OCI-LY3 (cell line): Measurements from ENCODE around the gene CBX1.

ENCODE experiments used
- H2AFZ ChIP-seq: fragments of 200-600, 300-600 bp; shearing (Covaris generic); 2 replicates; pipeline ENCODE4 v1.6.0; 2014; ENCODE audit warnings: antibody characterized with exemption, low read depth, low read length
- H3K27ac ChIP-seq: fragments of 200-600, 300-600 bp; sonication (generic); 2 replicates; pipeline ENCODE4 v1.5.1; 2014; ENCODE audit warnings: mild to moderate bottlenecking, low read length, moderate library complexity, mixed read lengths
- H3K27me3 ChIP-seq: fragments of 200-600, 300-600 bp; sonication (generic); 2 replicates; pipeline ENCODE4 v1.6.1; 2014; ENCODE audit warnings: low read depth, low read length, mixed read lengths
- H3K36me3 ChIP-seq: fragments of 200-600, 300-600 bp; sonication (generic); replicated peaks from 2 replicates; pipeline ENCODE3; 2014; ENCODE audit warnings: low read depth, low read length, mixed read lengths
- H3K4me1 ChIP-seq: fragments of 300-600, 200-600 bp; sonication (generic); 2 replicates; pipeline ENCODE4 v1.6.1; 2014; ENCODE audit warnings: low read length, mixed read lengths
- H3K4me2 ChIP-seq: fragments of 200-600, 300-600 bp; sonication (generic); 2 replicates; pipeline ENCODE4 v1.6.1; 2014; ENCODE audit warnings: low read length, mixed read lengths
- H3K4me3 ChIP-seq: fragments of 300-600, 200-600 bp; sonication (generic); 2 replicates; pipeline ENCODE4 v1.5.1; 2014; ENCODE audit warnings: antibody characterized with exemption, mild to moderate bottlenecking, low read length, moderate library complexity
- H3K79me2 ChIP-seq: fragments of 300-600, 200-600 bp; shearing (Covaris generic); 2 replicates; pipeline ENCODE4 v1.6.1; 2014; ENCODE audit warnings: mild to moderate bottlenecking, low read length, mixed read lengths
- H3K9ac ChIP-seq: fragments of 300-600, 200-600 bp; shearing (Covaris generic); 2 replicates; pipeline ENCODE4 v1.6.0; 2014; ENCODE audit warnings: mild to moderate bottlenecking, low read length, moderate library complexity
- H3K9me3 ChIP-seq: fragments of 200-600, 300-600 bp; shearing (Covaris generic); 2 replicates; pipeline ENCODE4 v1.6.1; 2014; ENCODE audit warnings: low read length, mixed read lengths; ENCODE audit not compliant: insufficient read depth
- H4K20me1 ChIP-seq: fragments of 200-600, 300-600 bp; sonication (generic); 2 replicates; pipeline ENCODE4 v1.6.1; 2016; ENCODE audit warnings: low read length, mixed read lengths; ENCODE audit not compliant: insufficient read depth
- CTCF ChIP-seq: fragments of 200-600, 300-600 bp; sonication (generic); IDR thresholded peaks from 2 replicates; pipeline ENCODE4 v1.5.1; 2014; ENCODE audit warnings: antibody characterized with exemption, low read length, low read depth
- EZH2phosphoT487 ChIP-seq: fragments of 200-600 bp; shearing (Covaris generic); IDR thresholded peaks from 2 replicates; pipeline ENCODE4 v1.6.1; 2018; ENCODE audit warnings: antibody characterized with exemption, mixed run types, low read depth

Gene CBX1

GRCh38 chr17:48024149-48025039 is 76.9 kb downstream of the CBX1 start:
- Histone ChIP-seq H3K27me3 (peaks cover 4% of the 10 kb centered on the region; the same call in 1 of the 2 replicates), H3K27ac (peak overlapping the region; percentile 51), H3K36me3 (no peaks in the 10 kb centered on the region), H3K79me2 (no peaks in the 10 kb centered on the region), H3K9me3 (no peaks in the 10 kb centered on the region), H4K20me1 (no peaks in the 10 kb centered on the region), H3K4me1 (peaks cover 20% of the 10 kb centered on the region), H3K9ac (peak overlapping the region; percentile 72), H3K4me2 (peak overlapping the region; percentile 98), H3K4me3 (peak overlapping the region; percentile 82), H2AFZ (peak overlapping the region; percentile 85)
- no peak for TF ChIP-seq CTCF
- no peak for TF ChIP-seq EZH2phosphoT487

GRCh38 chr17:48023400-48024148 is 77.7 kb downstream of the CBX1 start:
- Histone ChIP-seq H2AFZ (peak overlapping the region; percentile 85), H3K27ac (peak overlapping the region; percentile 51), H3K27me3 (peaks cover 4% of the 10 kb centered on the region; the same call in 1 of the 2 replicates), H3K9me3 (no peaks in the 10 kb centered on the region), H3K4me1 (peaks cover 20% of the 10 kb centered on the region), H3K36me3 (no peaks in the 10 kb centered on the region), H3K4me3 (peak overlapping the region; percentile 82), H3K9ac (peak overlapping the region; percentile 72), H4K20me1 (no peaks in the 10 kb centered on the region), H3K4me2 (peak overlapping the region; percentile 98), H3K79me2 (no peaks in the 10 kb centered on the region)
- TF ChIP-seq CTCF: peak; percentile 8; the same call in 1 of the 2 replicates
- no peak for TF ChIP-seq EZH2phosphoT487

GRCh38 chr17:48022901-48023300 is 78.4 kb downstream of the CBX1 start:
- H4K20me1 ChIP-seq: no peaks in the 10 kb centered on the region
- no peaks in the 10 kb centered on the region for H3K36me3 ChIP-seq
- H3K9ac ChIP-seq: peak overlapping the region; percentile 72
- peak overlapping the region; percentile 66 for H2AFZ ChIP-seq
- no peaks in the 10 kb centered on the region for H3K9me3 ChIP-seq
- H3K27ac ChIP-seq: no peak overlapping the region
- H3K79me2 ChIP-seq: no peaks in the 10 kb centered on the region
- H3K4me3 ChIP-seq: peak overlapping the region; percentile 82
- no peak for TF ChIP-seq EZH2phosphoT487
- TF ChIP-seq CTCF: no peak
- peaks cover 24% of the 10 kb centered on the region for H3K4me1 ChIP-seq
- peak overlapping the region; percentile 98 for H3K4me2 ChIP-seq
- peaks cover 4% of the 10 kb centered on the region; the same call in 1 of the 2 replicates for H3K27me3 ChIP-seq

GRCh38 chr17:48021934-48022333 is 79.3 kb downstream of the CBX1 start:
- no peaks in the 10 kb centered on the region for H3K79me2 ChIP-seq
- no peak overlapping the region for H3K27ac ChIP-seq
- H3K4me1 ChIP-seq: peaks cover 30% of the 10 kb centered on the region
- H3K4me3 ChIP-seq: no peak overlapping the region
- H3K9me3 ChIP-seq: no peaks in the 10 kb centered on the region
- no peak overlapping the region for H3K4me2 ChIP-seq
- H4K20me1 ChIP-seq: no peaks in the 10 kb centered on the region
- TF ChIP-seq EZH2phosphoT487: no peak
- TF ChIP-seq CTCF: no peak
- peaks cover 4% of the 10 kb centered on the region; the same call in 1 of the 2 replicates for H3K27me3 ChIP-seq
- H3K36me3 ChIP-seq: no peaks in the 10 kb centered on the region
- no peak overlapping the region for H2AFZ ChIP-seq
- no peak overlapping the region for H3K9ac ChIP-seq
